IMR-90 (cell line): ENCODE measurements around the gene NBEAL1.

Experiments used
- CHD1 ChIP-seq: IDR thresholded peaks from 2 replicates; pipeline ENCODE4 v1.6.1; 2012; ENCODE audit warnings: low read depth, low read length, improper control_type of control experiment
- MAFK ChIP-seq: IDR thresholded peaks from 2 replicates; pipeline ENCODE4 v1.6.1; 2012; ENCODE audit warnings: low read depth, low read length, improper control_type of control experiment
- TF ChIP-seq, protein P1 (sequence below): fragments of 150-350 bp; IDR thresholded peaks from 2 replicates; pipeline ENCODE4 v1.6.1; 2016; ENCODE audit warnings: low read depth, mild to moderate bottlenecking, low read length, moderate library complexity, borderline replicate concordance

- TF ChIP-seq, protein P1, sequence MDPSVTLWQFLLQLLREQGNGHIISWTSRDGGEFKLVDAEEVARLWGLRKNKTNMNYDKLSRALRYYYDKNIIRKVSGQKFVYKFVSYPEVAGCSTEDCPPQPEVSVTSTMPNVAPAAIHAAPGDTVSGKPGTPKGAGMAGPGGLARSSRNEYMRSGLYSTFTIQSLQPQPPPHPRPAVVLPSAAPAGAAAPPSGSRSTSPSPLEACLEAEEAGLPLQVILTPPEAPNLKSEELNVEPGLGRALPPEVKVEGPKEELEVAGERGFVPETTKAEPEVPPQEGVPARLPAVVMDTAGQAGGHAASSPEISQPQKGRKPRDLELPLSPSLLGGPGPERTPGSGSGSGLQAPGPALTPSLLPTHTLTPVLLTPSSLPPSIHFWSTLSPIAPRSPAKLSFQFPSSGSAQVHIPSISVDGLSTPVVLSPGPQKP: no peak
- TF ChIP-seq CHD1 (no peak), MAFK (no peak)
These were observed 10.9 kb downstream of the NBEAL1 start for GRCh38 chr2:203025592-203025991.
